H1 (cell line): ENCODE results near the gene TTC28. TPM values are rescaled to one million over a fixed set of nuclear protein-coding genes. Genes with fewer than 3 reads are reported as not detected.

ENCODE experiments used
- CTCF ChIA-PET: fragments of 300-600 bp; sonication (Branson Sonifier 250); formaldehyde crosslinking; loops from one replicate; lab custom pipeline; 2021; ENCODE audit not compliant: partially characterized antibody; lab: Charles Lee
- POLR2A ChIA-PET: fragments of 300-600 bp; sonication (Branson Sonifier 250); formaldehyde crosslinking; loops from one replicate; lab custom pipeline; 2021; ENCODE audit warnings: inconsistent platforms; ENCODE audit not compliant: partially characterized antibody; lab: Charles Lee
- DNase-seq, 2 experiments: peaks; one replicate each; pipeline versions ENCODE4 v3.0.0 to v3.0.0-alpha.2; 2010 to 2022; ENCODE audit warnings: low spot score in 2 of 2, low read depth in 1 of 2, mixed read lengths in 1 of 2
- FAIRE-seq: peaks from 2 replicates; lab custom pipeline; 2011; peaks lifted over from hg19 to GRCh38; lab: Jason Lieb, UNC
- H2AFZ ChIP-seq: 2 replicates; pipeline ENCODE4 v1.8.1; 2012; ENCODE audit warnings: low read length, inconsistent platforms
- H2AK5ac ChIP-seq: 2 replicates; pipeline ENCODE4 v1.6.1; 2013; ENCODE audit warnings: low read depth, low read length
- H2BK120ac ChIP-seq: replicated peaks from 2 replicates; pipeline ENCODE3; 2013; ENCODE audit warnings: low read depth, low read length, inconsistent platforms
- H2BK12ac ChIP-seq: 2 replicates; pipeline ENCODE4 v1.6.1; 2013; ENCODE audit warnings: low read depth, low read length
- H2BK15ac ChIP-seq: 2 replicates; pipeline ENCODE4 v1.6.1; 2013; ENCODE audit warnings: low read length
- H2BK20ac ChIP-seq: 2 replicates; pipeline ENCODE4 v1.6.1; 2013; ENCODE audit warnings: low read length
- H2BK5ac ChIP-seq: 2 replicates; pipeline ENCODE4 v1.6.1; 2013; ENCODE audit warnings: low read depth, low read length
- H3K14ac ChIP-seq: 2 replicates; pipeline ENCODE4 v1.6.1; 2013; ENCODE audit warnings: inconsistent platforms; ENCODE audit not compliant: insufficient read length
- H3K18ac ChIP-seq: 2 replicates; pipeline ENCODE4 v1.6.1; 2013; ENCODE audit warnings: low read length; ENCODE audit errors: extremely low read depth
- H3K23ac ChIP-seq: 2 replicates; pipeline ENCODE4 v1.6.1; 2013; ENCODE audit warnings: inconsistent platforms; ENCODE audit not compliant: insufficient read length
- H3K23me2 ChIP-seq: 2 replicates; pipeline ENCODE4 v1.6.1; 2013; ENCODE audit warnings: low read depth, low read length
- H3K27ac ChIP-seq: 2 replicates; pipeline ENCODE4 v1.6.1; 2011; ENCODE audit warnings: low read depth, low read length, inconsistent platforms
- H3K27me3 ChIP-seq, 4 experiments: replicated peaks in 1 of 4; 1 replicate in 1 of 4; 2 replicates in 3 of 4; pipeline versions ENCODE4 v1.6.1 to v1.8.1; 2011 to 2013; ENCODE audit warnings: low read length in 3 of 4, mild to moderate bottlenecking in 3 of 4, inconsistent platforms in 2 of 4, mixed read lengths in 2 of 4, moderate library complexity in 1 of 4; ENCODE audit not compliant: control insufficient read depth in 3 of 4, insufficient read depth in 3 of 4; ENCODE audit errors: extremely low read depth in 1 of 4
- H3K36me3 ChIP-seq, 4 experiments: 2 replicates each; pipeline versions ENCODE4 v1.6.1 to v1.8.1; 2011 to 2013; ENCODE audit warnings: mild to moderate bottlenecking in 4 of 4, low read length in 3 of 4, moderate library complexity in 2 of 4, control low read depth in 1 of 4, inconsistent platforms in 1 of 4; ENCODE audit not compliant: insufficient read depth in 4 of 4, control insufficient read depth in 2 of 4
- H3K4ac ChIP-seq: replicated peaks from 2 replicates; pipeline ENCODE3; 2013; ENCODE audit warnings: low read length, low read depth, mixed read lengths, inconsistent platforms; ENCODE audit not compliant: insufficient read length
- H3K4me1 ChIP-seq, 4 experiments: replicated peaks in 1 of 4; 1 replicate in 1 of 4; 2 replicates in 3 of 4; pipeline versions ENCODE4 v1.6.1 to v1.8.1; 2011 to 2013; ENCODE audit warnings: low read length in 3 of 4, inconsistent platforms in 2 of 4, mixed read lengths in 1 of 4; ENCODE audit not compliant: insufficient read depth in 4 of 4, control insufficient read depth in 3 of 4
- H3K4me2 ChIP-seq, 2 experiments: 2 replicates each; pipeline versions ENCODE4 v1.6.1 to v1.8.1; 2011 to 2013; ENCODE audit warnings: low read depth in 2 of 2, low read length in 2 of 2, control low read depth in 1 of 2, inconsistent platforms in 1 of 2, mild to moderate bottlenecking in 1 of 2; ENCODE audit not compliant: insufficient read depth in 1 of 2
- H3K4me3 ChIP-seq, 4 experiments: fragments of 200-600, 300-600 bp in 1 of 4; sonication (generic), shearing (Covaris generic), sonication (Bioruptor Twin) in 1 of 4; 2 replicates each; pipeline versions ENCODE4 v1.5.1 to v1.8.1; 2011 to 2016; ENCODE audit warnings: low read length in 4 of 4, low read depth in 3 of 4, control low read depth in 2 of 4, inconsistent platforms in 2 of 4, mild to moderate bottlenecking in 2 of 4, mixed read lengths in 1 of 4, moderate library complexity in 1 of 4; ENCODE audit not compliant: insufficient read depth in 2 of 4; ENCODE audit errors: extremely low read depth in 1 of 4
- H3K56ac ChIP-seq: replicated peaks from 2 replicates; pipeline ENCODE3; 2013; ENCODE audit warnings: low read depth, mild to moderate bottlenecking, mixed read lengths, low read length, inconsistent platforms; ENCODE audit not compliant: insufficient read length
- H3K79me1 ChIP-seq: 2 replicates; pipeline ENCODE4 v1.6.1; 2013; ENCODE audit warnings: low read depth, low read length, control low read depth
- H3K79me2 ChIP-seq, 2 experiments: 2 replicates each; pipeline versions ENCODE4 v1.6.1 to v1.8.1; 2012 to 2013; ENCODE audit warnings: low read length in 2 of 2, mild to moderate bottlenecking in 2 of 2, inconsistent platforms in 1 of 2; ENCODE audit not compliant: insufficient read depth in 2 of 2, control insufficient read depth in 1 of 2
- H3K9ac ChIP-seq, 4 experiments: replicated peaks in 1 of 4; 1 replicate in 1 of 4; 2 replicates in 3 of 4; pipeline versions ENCODE4 v1.6.1 to v1.8.1; 2011 to 2013; ENCODE audit warnings: low read depth in 3 of 4, low read length in 3 of 4, control low read depth in 2 of 4, mild to moderate bottlenecking in 2 of 4, moderate library complexity in 2 of 4, inconsistent platforms in 1 of 4; ENCODE audit errors: extremely low read depth in 1 of 4
- H3K9me3 ChIP-seq, 2 experiments: 2 replicates each; pipeline versions ENCODE4 v1.6.1 to v1.8.1; 2012 to 2013; ENCODE audit warnings: mild to moderate bottlenecking in 2 of 2, moderate library complexity in 2 of 2, control low read depth in 1 of 2, inconsistent platforms in 1 of 2, low read depth in 1 of 2, low read length in 1 of 2, mixed read lengths in 1 of 2; ENCODE audit not compliant: insufficient read depth in 2 of 2
- H4K20me1 ChIP-seq, 2 experiments: replicated peaks in 1 of 2; 2 replicates each; pipeline versions ENCODE3 to v1.8.1; 2011 to 2013; ENCODE audit warnings: inconsistent platforms in 2 of 2, low read length in 2 of 2, mild to moderate bottlenecking in 1 of 2; ENCODE audit not compliant: insufficient read depth in 2 of 2, control insufficient read depth in 1 of 2
- H4K5ac ChIP-seq: 2 replicates; pipeline ENCODE4 v1.6.1; 2013; ENCODE audit warnings: low read length, low read depth, mixed read lengths, inconsistent platforms; ENCODE audit not compliant: insufficient read length
- H4K8ac ChIP-seq: 2 replicates; pipeline ENCODE4 v1.8.0; 2013; ENCODE audit warnings: mild to moderate bottlenecking, moderate library complexity, low read length, inconsistent platforms; ENCODE audit not compliant: insufficient read depth; ENCODE audit errors: extremely low read depth
- H4K91ac ChIP-seq: replicated peaks from 2 replicates; pipeline ENCODE3; 2013; ENCODE audit warnings: low read length, mixed read lengths, inconsistent platforms; ENCODE audit not compliant: insufficient read length
- BRCA1 ChIP-seq: IDR thresholded peaks from 2 replicates; pipeline ENCODE4 v1.6.1; 2012; ENCODE audit warnings: low read depth, low read length, improper control_type of control experiment
- CBX8 ChIP-seq: fragments of 300-800, 300-1000 bp; sonication (generic); IDR thresholded peaks from 2 replicates; pipeline ENCODE4 v1.7.1; 2016; ENCODE audit warnings: low read depth, low read length, borderline replicate concordance
- CTBP2 ChIP-seq: IDR thresholded peaks from 2 replicates; pipeline ENCODE4 v1.7.0; 2011; ENCODE audit warnings: borderline replicate concordance, mild to moderate bottlenecking, moderate library complexity, mixed read lengths, low read length; ENCODE audit not compliant: insufficient read depth, insufficient read length
- KDM4A ChIP-seq: IDR thresholded peaks from one replicate; pipeline ENCODE4 v1.7.1; 2012; ENCODE audit warnings: low read depth, mild to moderate bottlenecking, moderate library complexity, low read length, inconsistent platforms; ENCODE audit not compliant: severe bottlenecking
- KDM5A ChIP-seq: fragments of 200-600 bp; IDR thresholded peaks from 2 replicates; pipeline ENCODE4 v1.7.1; 2012; ENCODE audit warnings: mild to moderate bottlenecking, low read length, inconsistent platforms, mixed read lengths
- POLR2AphosphoS5 ChIP-seq: IDR thresholded peaks from 2 replicates; pipeline ENCODE4 v1.6.1; 2011; ENCODE audit warnings: low read depth, low read length
- SIRT6 ChIP-seq: IDR thresholded peaks from one replicate; pipeline ENCODE4 v1.7.1; 2012; ENCODE audit warnings: low read length, inconsistent platforms
- TCF12 ChIP-seq: IDR thresholded peaks from 2 replicates; pipeline ENCODE4 v1.6.1; 2011; ENCODE audit warnings: low read depth, mild to moderate bottlenecking, low read length
- WGBS, 2 experiments: shearing (Covaris generic) in 1 of 2; methylation state at CpG; one replicate each; pipeline versions ENCODE4 v1.1.6 to v1.1.7; 2013 to 2015; ENCODE audit warnings: low lambda C conversion rate in 2 of 2, mixed read lengths in 2 of 2, inconsistent platforms in 1 of 2, low coverage in 1 of 2, missing lambda C conversion rate in 1 of 2; ENCODE audit not compliant: insufficient replicate concordance in 2 of 2, insufficient coverage in 1 of 2, insufficient read length in 1 of 2; ENCODE audit errors: extremely low coverage in 1 of 2, missing lambda C conversion rate in 1 of 2; 5-methylcytosine and 5-hydroxymethylcytosine counted together
- polyA plus RNA-seq, 7 experiments: library from polyadenylated mRNA; depleted of rRNA in 3 of 7; stranded (reverse) in 5 of 7; unstranded in 2 of 7; fragments of >200 nt in 5 of 7; fragments of 200-250 nt in 2 of 7; gene quantifications; 1 replicate in 5 of 7; 2 replicates in 1 of 7; 4 replicates in 1 of 7; pipeline versions ENCODE4 v1.2.1 to v1.2.3, GENCODE V29; 2011 to 2013; ENCODE audit warnings: missing spikeins in 2 of 7, mixed read lengths in 2 of 7
- total RNA-seq: library from RNA; stranded (reverse); fragmentation: NEBNext Ultra II Directional; extraction: Animal tissue kit (Norgen Biotek cat#: 25700); gene quantifications from 2 replicates; pipeline ENCODE4 v1.2.1, GENCODE V29; 2021
- TF ChIP-seq, protein P1 (sequence below), 3 experiments: IDR thresholded peaks; 1 replicate in 2 of 3; 2 replicates in 1 of 3; pipeline versions ENCODE4 v1.5.1 to v1.6.1; 2011; ENCODE audit warnings: low read length in 3 of 3, mild to moderate bottlenecking in 3 of 3, inconsistent platforms in 2 of 3, low read depth in 1 of 3, moderate library complexity in 1 of 3; ENCODE audit not compliant: insufficient read depth in 1 of 3; ENCODE audit errors: control extremely low read depth in 1 of 3
- TF ChIP-seq, protein P2 (sequence below): IDR thresholded peaks from 2 replicates; pipeline ENCODE4 v1.6.1; 2011; ENCODE audit warnings: low read length, improper control_type of control experiment

The TTC28 gene
- total and polyA plus RNA-seq, 2 of the 8 experiments (the other 6 are each of a cell fraction or from before 2014, with no cell fraction given), result 2.6 to 12.6 TPM

DNA sequence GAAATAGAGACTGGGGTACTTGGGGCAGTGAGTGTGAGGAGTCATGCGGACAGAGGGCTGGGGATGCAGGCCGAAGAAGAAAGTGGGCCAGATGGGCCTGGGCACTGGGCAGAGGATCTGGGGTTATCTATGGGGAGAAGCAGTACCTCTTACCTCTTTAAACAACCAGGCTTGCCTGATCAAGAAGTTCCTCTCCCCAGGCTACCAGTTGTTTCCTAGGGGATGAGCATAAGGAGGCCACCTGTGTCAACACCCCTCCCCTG is 662.2 kb downstream of the TTC28 start:
- TF ChIP-seq TCF12, result no peak
- no peak for TF ChIP-seq CTBP2
- no peak for TF ChIP-seq CBX8
- TF ChIP-seq KDM4A, result no peak
- no peak for TF ChIP-seq BRCA1
- no peak for TF ChIP-seq SIRT6
- no peak for TF ChIP-seq POLR2AphosphoS5
- TF ChIP-seq, protein P1, sequence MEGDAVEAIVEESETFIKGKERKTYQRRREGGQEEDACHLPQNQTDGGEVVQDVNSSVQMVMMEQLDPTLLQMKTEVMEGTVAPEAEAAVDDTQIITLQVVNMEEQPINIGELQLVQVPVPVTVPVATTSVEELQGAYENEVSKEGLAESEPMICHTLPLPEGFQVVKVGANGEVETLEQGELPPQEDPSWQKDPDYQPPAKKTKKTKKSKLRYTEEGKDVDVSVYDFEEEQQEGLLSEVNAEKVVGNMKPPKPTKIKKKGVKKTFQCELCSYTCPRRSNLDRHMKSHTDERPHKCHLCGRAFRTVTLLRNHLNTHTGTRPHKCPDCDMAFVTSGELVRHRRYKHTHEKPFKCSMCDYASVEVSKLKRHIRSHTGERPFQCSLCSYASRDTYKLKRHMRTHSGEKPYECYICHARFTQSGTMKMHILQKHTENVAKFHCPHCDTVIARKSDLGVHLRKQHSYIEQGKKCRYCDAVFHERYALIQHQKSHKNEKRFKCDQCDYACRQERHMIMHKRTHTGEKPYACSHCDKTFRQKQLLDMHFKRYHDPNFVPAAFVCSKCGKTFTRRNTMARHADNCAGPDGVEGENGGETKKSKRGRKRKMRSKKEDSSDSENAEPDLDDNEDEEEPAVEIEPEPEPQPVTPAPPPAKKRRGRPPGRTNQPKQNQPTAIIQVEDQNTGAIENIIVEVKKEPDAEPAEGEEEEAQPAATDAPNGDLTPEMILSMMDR (IDR thresholded peaks at IDR 0.05; ENCODE audit: control extremely low read depth in 1 of 3, insufficient read depth in 1 of 3, low read depth in 1 of 3, low read length in 3 of 3), result no peak
- TF ChIP-seq KDM5A, result no peak
- TF ChIP-seq, protein P2, sequence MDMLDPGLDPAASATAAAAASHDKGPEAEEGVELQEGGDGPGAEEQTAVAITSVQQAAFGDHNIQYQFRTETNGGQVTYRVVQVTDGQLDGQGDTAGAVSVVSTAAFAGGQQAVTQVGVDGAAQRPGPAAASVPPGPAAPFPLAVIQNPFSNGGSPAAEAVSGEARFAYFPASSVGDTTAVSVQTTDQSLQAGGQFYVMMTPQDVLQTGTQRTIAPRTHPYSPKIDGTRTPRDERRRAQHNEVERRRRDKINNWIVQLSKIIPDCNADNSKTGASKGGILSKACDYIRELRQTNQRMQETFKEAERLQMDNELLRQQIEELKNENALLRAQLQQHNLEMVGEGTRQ, result no peak
- TF ChIP-seq, all 59 proteins: peak for 0
- Histone ChIP-seq H3K56ac (no peak overlapping the region), H3K27ac (no peak overlapping the region), H2AFZ (no peak overlapping the region), H4K5ac (no peak overlapping the region), H3K23me2 (no peaks in the 10 kb centered on the region), H3K4me3 (no peak overlapping the region), H4K8ac (no peak overlapping the region), H3K14ac (no peak overlapping the region), H3K4ac (no peak overlapping the region), H2BK15ac (no peak overlapping the region), H3K9ac (no peak overlapping the region), H2BK5ac (no peak overlapping the region; the same call in 1 of the 2 replicates), H3K23ac (no peak overlapping the region), H2BK12ac (no peak overlapping the region), H3K4me2 (no peak overlapping the region), H2AK5ac (no peak overlapping the region), H2BK120ac (no peak overlapping the region), H3K79me1 (no peaks in the 10 kb centered on the region), H4K91ac (no peak overlapping the region), H2BK20ac (no peak overlapping the region), H3K18ac (no peak overlapping the region), H3K9me3 (no peaks in the 10 kb centered on the region), H3K4me1 (peaks cover 0 to 6% (median under 1%) of the 10 kb centered on the region in 4 experiments; a peak in 4 of 7 replicates), H3K36me3 (no peaks in the 10 kb centered on the region), H3K27me3 (no peaks in the 10 kb centered on the region), H4K20me1 (no peaks in the 10 kb centered on the region), H3K79me2 (no peaks in the 10 kb centered on the region)
- DNase-seq (no peak), FAIRE-seq (no peak)
- ChIA-PET POLR2A (interaction anchor here (1.4 kb wide), 1 partner anchor 425 kb away, joined by 3 read pairs; no protein-coding TSS in a partner anchor), CTCF (interaction anchor here (1.2 to 5.3 kb wide), 6 partner anchors 11 to 136 kb away, joined by 3 to 48 read pairs (median 6); no protein-coding TSS in a partner anchor)
- WGBS, 2 experiments, result 87% methylated on average over 2 of the region's 2 CpGs; no CpG with 5 or more reads in 1 of the 2 experiments
